HepG2 (cell line): ENCODE measurements around the gene TMEM200C.

Experiments used
- ZFX ChIP-seq: sonication (generic); formaldehyde crosslinking; IDR thresholded peaks from 2 replicates; pipeline ENCODE4 v1.4.0; 2020; ENCODE audit warnings: mild to moderate bottlenecking, low read depth, missing genetic modification reagents, moderate library complexity
- ZKSCAN8 ChIP-seq: IDR thresholded peaks from 2 replicates; pipeline ENCODE4 v1.6.1; 2016; ENCODE audit warnings: borderline replicate concordance, missing genetic modification reagents, missing compliant biosample characterization
- TF ChIP-seq, protein P1 (sequence below): sonication (generic); formaldehyde crosslinking; IDR thresholded peaks from 2 replicates; pipeline ENCODE4 v1.5.0; 2020; ENCODE audit warnings: mild to moderate bottlenecking, missing genetic modification reagents, moderate library complexity

DNA sequence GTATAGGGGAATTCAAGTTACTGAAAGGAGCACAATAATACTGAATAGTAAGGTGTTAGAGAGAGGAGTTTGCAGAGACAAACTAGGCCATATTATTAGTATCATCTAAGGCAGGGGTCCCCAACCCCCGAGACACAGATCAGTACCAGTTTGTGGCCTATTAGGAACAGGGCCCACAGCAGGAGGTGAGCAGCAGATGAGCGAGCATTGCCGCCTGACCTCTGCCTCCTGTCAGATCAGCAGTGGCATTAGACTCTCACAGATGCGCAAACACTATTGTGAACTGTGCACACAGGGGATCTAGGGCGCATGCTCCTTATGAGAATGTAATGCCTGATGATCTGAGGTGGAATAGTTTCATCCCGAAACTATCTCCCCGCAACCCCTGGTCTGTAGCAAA lies 41.8 kb upstream of the TMEM200C start:
- no peak for TF ChIP-seq ZFX (CRISPR knock-in tag)
- TF ChIP-seq, protein P1, sequence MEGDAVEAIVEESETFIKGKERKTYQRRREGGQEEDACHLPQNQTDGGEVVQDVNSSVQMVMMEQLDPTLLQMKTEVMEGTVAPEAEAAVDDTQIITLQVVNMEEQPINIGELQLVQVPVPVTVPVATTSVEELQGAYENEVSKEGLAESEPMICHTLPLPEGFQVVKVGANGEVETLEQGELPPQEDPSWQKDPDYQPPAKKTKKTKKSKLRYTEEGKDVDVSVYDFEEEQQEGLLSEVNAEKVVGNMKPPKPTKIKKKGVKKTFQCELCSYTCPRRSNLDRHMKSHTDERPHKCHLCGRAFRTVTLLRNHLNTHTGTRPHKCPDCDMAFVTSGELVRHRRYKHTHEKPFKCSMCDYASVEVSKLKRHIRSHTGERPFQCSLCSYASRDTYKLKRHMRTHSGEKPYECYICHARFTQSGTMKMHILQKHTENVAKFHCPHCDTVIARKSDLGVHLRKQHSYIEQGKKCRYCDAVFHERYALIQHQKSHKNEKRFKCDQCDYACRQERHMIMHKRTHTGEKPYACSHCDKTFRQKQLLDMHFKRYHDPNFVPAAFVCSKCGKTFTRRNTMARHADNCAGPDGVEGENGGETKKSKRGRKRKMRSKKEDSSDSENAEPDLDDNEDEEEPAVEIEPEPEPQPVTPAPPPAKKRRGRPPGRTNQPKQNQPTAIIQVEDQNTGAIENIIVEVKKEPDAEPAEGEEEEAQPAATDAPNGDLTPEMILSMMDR (CRISPR knock-in tag): no peak
- TF ChIP-seq ZKSCAN8 (CRISPR knock-in tag): no peak
